Activated T-helper 17 cell treated with anti-CD3 and anti-CD28 coated beads, Interleukin-2, amount 50 U/mL, for 72 hours (primary cell): Measurements from ENCODE around the gene BABAM2. TPM values are rescaled to one million over a fixed set of nuclear protein-coding genes. Genes with fewer than 3 reads are reported as not detected.

ENCODE experiments used
- ATAC-seq: fragments of 150-1000 bp; cut with Tn5 transposase; replicated peaks from 2 replicates; pipeline ENCODE4 v1.10.0; 2021; ENCODE audit warnings: mild to moderate bottlenecking, moderate library complexity
- H3K27ac Mint-ChIP-seq: one replicate; pipeline ENCODE4 v1.8.0; 2022; ENCODE audit warnings: mixed read lengths
- H3K27me3 Mint-ChIP-seq: one replicate; pipeline ENCODE4 v1.8.0; 2022; ENCODE audit warnings: mixed read lengths
- H3K36me3 Mint-ChIP-seq: one replicate; pipeline ENCODE4 v1.8.0; 2022; ENCODE audit warnings: low read depth, mild to moderate bottlenecking, mixed read lengths
- H3K4me1 Mint-ChIP-seq: one replicate; pipeline ENCODE4 v1.8.0; 2022; ENCODE audit warnings: mixed read lengths
- H3K4me3 Mint-ChIP-seq: one replicate; pipeline ENCODE4 v1.8.0; 2022; ENCODE audit warnings: mild to moderate bottlenecking, mixed read lengths
- H3K9me3 Mint-ChIP-seq: one replicate; pipeline ENCODE4 v1.8.0; 2022; ENCODE audit warnings: mixed read lengths
- total RNA-seq, 2 donors: library from RNA; stranded (reverse); gene quantifications; one replicate each; pipeline ENCODE4 v1.2.3, GENCODE V29; 2022

Gene BABAM2
- total RNA-seq, 2 donors from 2014 or later: 87.0 to 88.6 TPM

- Mint-ChIP-seq H3K27me3 (no peaks in the 10 kb centered on the region), H3K36me3 (peaks cover 4% of the 10 kb centered on the region), H3K4me3 (no peak overlapping the region), H3K4me1 (peaks cover 4% of the 10 kb centered on the region), H3K27ac (no peak overlapping the region), H3K9me3 (no peaks in the 10 kb centered on the region)
- ATAC-seq: no peak
Measured at GRCh38 chr2:28068527-28068926, 178.0 kb downstream of the BABAM2 start.

GRCh38 chr2:28071221-28071620, 180.7 kb downstream of the BABAM2 start:
- Mint-ChIP-seq H3K4me1 (peaks cover 4% of the 10 kb centered on the region), H3K4me3 (no peak overlapping the region), H3K36me3 (peaks cover 4% of the 10 kb centered on the region), H3K9me3 (no peaks in the 10 kb centered on the region), H3K27me3 (no peaks in the 10 kb centered on the region), H3K27ac (no peak overlapping the region)
- no peak for ATAC-seq

GRCh38 chr2:28074137-28074536, 183.6 kb downstream of the BABAM2 start:
- ATAC-seq: no peak
- H3K4me3 Mint-ChIP-seq: no peak overlapping the region
- no peak overlapping the region for H3K27ac Mint-ChIP-seq
- H3K4me1 Mint-ChIP-seq: peaks cover 4% of the 10 kb centered on the region
- H3K9me3 Mint-ChIP-seq: no peaks in the 10 kb centered on the region
- H3K27me3 Mint-ChIP-seq: no peaks in the 10 kb centered on the region
- H3K36me3 Mint-ChIP-seq: no peaks in the 10 kb centered on the region

- no peak overlapping the region for H3K4me3 Mint-ChIP-seq
- no peaks in the 10 kb centered on the region for H3K27me3 Mint-ChIP-seq
- no peak overlapping the region for H3K27ac Mint-ChIP-seq
- no peaks in the 10 kb centered on the region for H3K36me3 Mint-ChIP-seq
- no peak for ATAC-seq
- H3K9me3 Mint-ChIP-seq: no peaks in the 10 kb centered on the region
- peaks cover 5% of the 10 kb centered on the region for H3K4me1 Mint-ChIP-seq
Measured at GRCh38 chr2:28080911-28081310, 190.4 kb downstream of the BABAM2 start.

- Mint-ChIP-seq H3K36me3 (no peaks in the 10 kb centered on the region), H3K4me1 (peaks cover 5% of the 10 kb centered on the region), H3K9me3 (no peaks in the 10 kb centered on the region), H3K4me3 (no peak overlapping the region), H3K27ac (no peak overlapping the region), H3K27me3 (no peaks in the 10 kb centered on the region)
- ATAC-seq: no peak
Measured at GRCh38 chr2:28082131-28082530, 191.6 kb downstream of the BABAM2 start.

GRCh38 chr2:28083476-28083875, 192.9 kb downstream of the BABAM2 start:
- Mint-ChIP-seq H3K27me3 (no peaks in the 10 kb centered on the region), H3K4me3 (no peak overlapping the region), H3K9me3 (no peaks in the 10 kb centered on the region), H3K4me1 (peaks cover 5% of the 10 kb centered on the region), H3K36me3 (no peaks in the 10 kb centered on the region), H3K27ac (no peak overlapping the region)
- no peak for ATAC-seq

- H3K27me3 Mint-ChIP-seq: no peaks in the 10 kb centered on the region
- no peak overlapping the region for H3K4me3 Mint-ChIP-seq
- ATAC-seq: no peak
- no peak overlapping the region for H3K27ac Mint-ChIP-seq
- peaks cover 5% of the 10 kb centered on the region for H3K4me1 Mint-ChIP-seq
- H3K9me3 Mint-ChIP-seq: no peaks in the 10 kb centered on the region
- H3K36me3 Mint-ChIP-seq: no peaks in the 10 kb centered on the region
Measured at GRCh38 chr2:28084564-28084963, 194.0 kb downstream of the BABAM2 start.

GRCh38 chr2:28085201-28085600, 194.7 kb downstream of the BABAM2 start:
- no peak overlapping the region for H3K4me3 Mint-ChIP-seq
- H3K9me3 Mint-ChIP-seq: no peaks in the 10 kb centered on the region
- ATAC-seq: no peak

GRCh38 chr2:28086611-28087010, 196.1 kb downstream of the BABAM2 start:
- Mint-ChIP-seq H3K27me3 (no peaks in the 10 kb centered on the region), H3K4me3 (no peak overlapping the region), H3K36me3 (no peaks in the 10 kb centered on the region), H3K4me1 (peaks cover 5% of the 10 kb centered on the region), H3K9me3 (no peaks in the 10 kb centered on the region), H3K27ac (no peak overlapping the region)
- no peak for ATAC-seq

More at GRCh38 chr2:28085201-28085600, 194.7 kb downstream of the BABAM2 start:
- no peaks in the 10 kb centered on the region for H3K27me3 Mint-ChIP-seq
- peaks cover 5% of the 10 kb centered on the region for H3K4me1 Mint-ChIP-seq
- H3K36me3 Mint-ChIP-seq: no peaks in the 10 kb centered on the region
- no peak overlapping the region for H3K27ac Mint-ChIP-seq

- no peak for ATAC-seq
- H3K27me3 Mint-ChIP-seq: no peaks in the 10 kb centered on the region
- no peak overlapping the region for H3K27ac Mint-ChIP-seq
- no peaks in the 10 kb centered on the region for H3K9me3 Mint-ChIP-seq
- H3K36me3 Mint-ChIP-seq: no peaks in the 10 kb centered on the region
- no peak overlapping the region for H3K4me3 Mint-ChIP-seq
- H3K4me1 Mint-ChIP-seq: no peaks in the 10 kb centered on the region
Measured at GRCh38 chr2:28088970-28089369, 198.4 kb downstream of the BABAM2 start.

GRCh38 chr2:28089486-28089885, 199.0 kb downstream of the BABAM2 start:
- Mint-ChIP-seq H3K4me3 (no peak overlapping the region), H3K36me3 (no peaks in the 10 kb centered on the region), H3K9me3 (no peaks in the 10 kb centered on the region), H3K27me3 (no peaks in the 10 kb centered on the region), H3K4me1 (no peaks in the 10 kb centered on the region), H3K27ac (no peak overlapping the region)
- no peak for ATAC-seq

- no peak overlapping the region for H3K4me3 Mint-ChIP-seq
- H3K36me3 Mint-ChIP-seq: no peaks in the 10 kb centered on the region
- no peaks in the 10 kb centered on the region for H3K4me1 Mint-ChIP-seq
- ATAC-seq: no peak
- H3K27ac Mint-ChIP-seq: no peak overlapping the region
- H3K9me3 Mint-ChIP-seq: no peaks in the 10 kb centered on the region
- no peaks in the 10 kb centered on the region for H3K27me3 Mint-ChIP-seq
Measured at GRCh38 chr2:28093308-28093707, 202.8 kb downstream of the BABAM2 start.

- no peaks in the 10 kb centered on the region for H3K27me3 Mint-ChIP-seq
- H3K9me3 Mint-ChIP-seq: no peaks in the 10 kb centered on the region
- H3K4me1 Mint-ChIP-seq: no peaks in the 10 kb centered on the region
- no peaks in the 10 kb centered on the region for H3K36me3 Mint-ChIP-seq
- H3K27ac Mint-ChIP-seq: no peak overlapping the region
- no peak overlapping the region for H3K4me3 Mint-ChIP-seq
- no peak for ATAC-seq
Measured at GRCh38 chr2:28093768-28094167, 203.2 kb downstream of the BABAM2 start.

- Mint-ChIP-seq H3K27me3 (no peaks in the 10 kb centered on the region), H3K4me1 (no peaks in the 10 kb centered on the region), H3K36me3 (no peaks in the 10 kb centered on the region), H3K27ac (no peak overlapping the region), H3K9me3 (no peaks in the 10 kb centered on the region), H3K4me3 (no peak overlapping the region)
- no peak for ATAC-seq
Measured at GRCh38 chr2:28094739-28095138, 204.2 kb downstream of the BABAM2 start.

GRCh38 chr2:28095622-28096021, 205.1 kb downstream of the BABAM2 start:
- Mint-ChIP-seq H3K27me3 (no peaks in the 10 kb centered on the region), H3K4me1 (peaks cover 4% of the 10 kb centered on the region), H3K9me3 (no peaks in the 10 kb centered on the region), H3K4me3 (no peak overlapping the region), H3K27ac (no peak overlapping the region), H3K36me3 (no peaks in the 10 kb centered on the region)
- ATAC-seq: no peak

- Mint-ChIP-seq H3K4me1 (peaks cover 6% of the 10 kb centered on the region), H3K9me3 (no peaks in the 10 kb centered on the region), H3K27me3 (no peaks in the 10 kb centered on the region), H3K27ac (no peak overlapping the region), H3K4me3 (no peak overlapping the region), H3K36me3 (no peaks in the 10 kb centered on the region)
- no peak for ATAC-seq
Measured at GRCh38 chr2:28096421-28096820, 205.9 kb downstream of the BABAM2 start.
